Measurements from ENCODE around the gene CAPZA1. TPM values are rescaled to one million over a fixed set of nuclear protein-coding genes. Genes with fewer than 3 reads are reported as not detected.

Gene CAPZA1
- total and polyA plus RNA-seq, 4 donors: 28.6 to 74.8 (median 48.9) TPM

GRCh38 chr1:112698366-112699310 lies 79.0 kb downstream of the CAPZA1 start:
- Histone ChIP-seq H3K27ac (ENCODE audit: low read depth in 1 of 2, low read length in 2 of 2) (peak overlapping the region; percentile 53 to 74), H3K27me3 (ENCODE audit: control insufficient read depth in 4 of 4, insufficient read depth in 4 of 4, low read length in 3 of 4) (no peaks in the 10 kb centered on the region), H3K4me1 (ENCODE audit: control insufficient read depth in 4 of 4, insufficient read depth in 4 of 4, low read length in 3 of 4) (peaks cover 21 to 41% (median 37%) of the 10 kb centered on the region in 4 donors), H3K9me3 (ENCODE audit: control insufficient read depth in 4 of 4, low read length in 3 of 4) (no peaks in the 10 kb centered on the region), H3K36me3 (ENCODE audit: control insufficient read depth in 4 of 4, insufficient read depth in 3 of 4, low read depth in 1 of 4, low read length in 3 of 4) (peaks cover 2 to 29% (median 11%) of the 10 kb centered on the region in 4 donors), H3K4me3 (ENCODE audit: low read depth in 1 of 3, low read length in 3 of 3) (peak overlapping the region in 1 of 3 donors; percentile 12), H3K9ac (ENCODE audit: low read depth in 1 of 2, low read length in 2 of 2) (peak overlapping the region in 1 of 2 donors; percentile 49)
- peak; percentile 69 for DNase-seq (ENCODE audit: low spot score)
- TF ChIP-seq HNF4A (conservative IDR thresholded peaks at IDR 0.05) (peak; percentile 99), FOXA2 (IDR thresholded peaks at IDR 0.05) (no peak), RAD21 (IDR thresholded peaks at IDR 0.05) (peak in 1 of 2 donors; percentile 9), YY1 (IDR thresholded peaks at IDR 0.05) (no peak), FOXA1 (IDR thresholded peaks at IDR 0.05) (no peak), MAX (IDR thresholded peaks at IDR 0.05) (no peak), GABPA (IDR thresholded peaks at IDR 0.05 in 1 of 2, conservative IDR thresholded peaks at IDR 0.05 in 1 of 2) (no peak), JUND (IDR thresholded peaks at IDR 0.05) (peak in 1 of 2 donors; percentile 53), SP1 (IDR thresholded peaks at IDR 0.05) (peak; percentile 99), ZBTB33 (IDR thresholded peaks at IDR 0.05) (no peak), RXRA (IDR thresholded peaks at IDR 0.05) (peak; percentile 46 to 55), NR2F2 (IDR thresholded peaks at IDR 0.05) (peak; percentile 15), HNF4G (IDR thresholded peaks at IDR 0.05) (peak; percentile 95), CTCF (IDR thresholded peaks at IDR 0.05; ENCODE audit: low read depth, low read length, missing input control) (no peak), TAF1 (conservative IDR thresholded peaks at IDR 0.05) (no peak), EGR1 (IDR thresholded peaks at IDR 0.05; ENCODE audit: low read depth in 2 of 2) (no peak), ATF3 (IDR thresholded peaks at IDR 0.05) (no peak), REST (IDR thresholded peaks at IDR 0.05) (peak; percentile 82)
- 41% methylated on average over 17 of the region's 17 CpGs for WGBS
